ENCODE measurements around the gene WWOX.

DNA sequence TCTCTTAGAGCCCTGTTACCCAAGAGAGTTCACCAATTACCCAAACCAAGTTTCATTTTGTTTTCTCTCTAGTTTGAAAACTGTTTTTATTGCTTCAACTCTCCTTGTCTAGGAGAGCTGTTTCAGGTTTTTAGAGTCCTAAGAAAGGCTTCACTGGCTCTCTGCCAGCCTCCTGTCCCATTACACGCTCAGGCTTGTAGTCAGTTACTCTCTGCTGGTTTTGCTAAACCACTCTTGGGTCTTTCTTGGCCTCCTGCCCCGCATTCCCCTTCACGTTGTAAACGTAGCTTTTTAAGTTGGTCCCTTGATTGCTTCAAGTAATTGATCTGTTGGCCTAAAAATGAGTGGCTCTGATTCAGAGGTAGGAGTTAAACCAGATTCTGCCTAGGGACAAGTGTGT lies 972.0 kb downstream of the WWOX start:
- TF ChIP-seq MAZ (IDR thresholded peaks at IDR 0.05; ENCODE audit: borderline replicate concordance, low read depth, low read length) = no peak
- TF ChIP-seq, protein P1, sequence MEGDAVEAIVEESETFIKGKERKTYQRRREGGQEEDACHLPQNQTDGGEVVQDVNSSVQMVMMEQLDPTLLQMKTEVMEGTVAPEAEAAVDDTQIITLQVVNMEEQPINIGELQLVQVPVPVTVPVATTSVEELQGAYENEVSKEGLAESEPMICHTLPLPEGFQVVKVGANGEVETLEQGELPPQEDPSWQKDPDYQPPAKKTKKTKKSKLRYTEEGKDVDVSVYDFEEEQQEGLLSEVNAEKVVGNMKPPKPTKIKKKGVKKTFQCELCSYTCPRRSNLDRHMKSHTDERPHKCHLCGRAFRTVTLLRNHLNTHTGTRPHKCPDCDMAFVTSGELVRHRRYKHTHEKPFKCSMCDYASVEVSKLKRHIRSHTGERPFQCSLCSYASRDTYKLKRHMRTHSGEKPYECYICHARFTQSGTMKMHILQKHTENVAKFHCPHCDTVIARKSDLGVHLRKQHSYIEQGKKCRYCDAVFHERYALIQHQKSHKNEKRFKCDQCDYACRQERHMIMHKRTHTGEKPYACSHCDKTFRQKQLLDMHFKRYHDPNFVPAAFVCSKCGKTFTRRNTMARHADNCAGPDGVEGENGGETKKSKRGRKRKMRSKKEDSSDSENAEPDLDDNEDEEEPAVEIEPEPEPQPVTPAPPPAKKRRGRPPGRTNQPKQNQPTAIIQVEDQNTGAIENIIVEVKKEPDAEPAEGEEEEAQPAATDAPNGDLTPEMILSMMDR (IDR thresholded peaks at IDR 0.05) = no peak
- no peak for TF ChIP-seq EP300 (IDR thresholded peaks at IDR 0.05)
- TF ChIP-seq RAD21 (conservative IDR thresholded peaks at IDR 0.05 in 1 of 2, IDR thresholded peaks at IDR 0.05 in 1 of 2) = no peak
- no peak for TF ChIP-seq POLR2A (IDR thresholded peaks at IDR 0.05; ENCODE audit: low read length)
- no peak for TF ChIP-seq EHMT2 (IDR thresholded peaks at IDR 0.05; ENCODE audit: low read depth)
- TF ChIP-seq HOXB13 (CRISPR knock-in tag; IDR thresholded peaks at IDR 0.05; ENCODE audit: low read depth) = no peak
- TF ChIP-seq, protein P2, sequence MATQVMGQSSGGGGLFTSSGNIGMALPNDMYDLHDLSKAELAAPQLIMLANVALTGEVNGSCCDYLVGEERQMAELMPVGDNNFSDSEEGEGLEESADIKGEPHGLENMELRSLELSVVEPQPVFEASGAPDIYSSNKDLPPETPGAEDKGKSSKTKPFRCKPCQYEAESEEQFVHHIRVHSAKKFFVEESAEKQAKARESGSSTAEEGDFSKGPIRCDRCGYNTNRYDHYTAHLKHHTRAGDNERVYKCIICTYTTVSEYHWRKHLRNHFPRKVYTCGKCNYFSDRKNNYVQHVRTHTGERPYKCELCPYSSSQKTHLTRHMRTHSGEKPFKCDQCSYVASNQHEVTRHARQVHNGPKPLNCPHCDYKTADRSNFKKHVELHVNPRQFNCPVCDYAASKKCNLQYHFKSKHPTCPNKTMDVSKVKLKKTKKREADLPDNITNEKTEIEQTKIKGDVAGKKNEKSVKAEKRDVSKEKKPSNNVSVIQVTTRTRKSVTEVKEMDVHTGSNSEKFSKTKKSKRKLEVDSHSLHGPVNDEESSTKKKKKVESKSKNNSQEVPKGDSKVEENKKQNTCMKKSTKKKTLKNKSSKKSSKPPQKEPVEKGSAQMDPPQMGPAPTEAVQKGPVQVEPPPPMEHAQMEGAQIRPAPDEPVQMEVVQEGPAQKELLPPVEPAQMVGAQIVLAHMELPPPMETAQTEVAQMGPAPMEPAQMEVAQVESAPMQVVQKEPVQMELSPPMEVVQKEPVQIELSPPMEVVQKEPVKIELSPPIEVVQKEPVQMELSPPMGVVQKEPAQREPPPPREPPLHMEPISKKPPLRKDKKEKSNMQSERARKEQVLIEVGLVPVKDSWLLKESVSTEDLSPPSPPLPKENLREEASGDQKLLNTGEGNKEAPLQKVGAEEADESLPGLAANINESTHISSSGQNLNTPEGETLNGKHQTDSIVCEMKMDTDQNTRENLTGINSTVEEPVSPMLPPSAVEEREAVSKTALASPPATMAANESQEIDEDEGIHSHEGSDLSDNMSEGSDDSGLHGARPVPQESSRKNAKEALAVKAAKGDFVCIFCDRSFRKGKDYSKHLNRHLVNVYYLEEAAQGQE (IDR thresholded peaks at IDR 0.05) = no peak
- no peak for TF ChIP-seq TP53 (CRISPR knock-in tag; IDR thresholded peaks at IDR 0.05)
- TF ChIP-seq MYC (IDR thresholded peaks at IDR 0.05; ENCODE audit: borderline replicate concordance, low read length) = no peak
- TF ChIP-seq HDAC2 (IDR thresholded peaks at IDR 0.05) = no peak
- TF ChIP-seq SREBF2 (IDR thresholded peaks at IDR 0.05) = no peak
- TF ChIP-seq, protein P3, sequence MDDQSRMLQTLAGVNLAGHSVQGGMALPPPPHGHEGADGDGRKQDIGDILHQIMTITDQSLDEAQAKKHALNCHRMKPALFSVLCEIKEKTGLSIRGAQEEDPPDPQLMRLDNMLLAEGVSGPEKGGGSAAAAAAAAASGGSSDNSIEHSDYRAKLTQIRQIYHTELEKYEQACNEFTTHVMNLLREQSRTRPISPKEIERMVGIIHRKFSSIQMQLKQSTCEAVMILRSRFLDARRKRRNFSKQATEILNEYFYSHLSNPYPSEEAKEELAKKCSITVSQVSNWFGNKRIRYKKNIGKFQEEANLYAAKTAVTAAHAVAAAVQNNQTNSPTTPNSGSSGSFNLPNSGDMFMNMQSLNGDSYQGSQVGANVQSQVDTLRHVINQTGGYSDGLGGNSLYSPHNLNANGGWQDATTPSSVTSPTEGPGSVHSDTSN (IDR thresholded peaks at IDR 0.05) = no peak
- TF ChIP-seq ESRRA (IDR thresholded peaks at IDR 0.05; ENCODE audit: borderline replicate concordance, low read length) = no peak
